ENCODE results near the gene IREB2. TPM values are rescaled to one million over a fixed set of nuclear protein-coding genes. Genes with fewer than 3 reads are reported as not detected.

The IREB2 gene
- total and polyA plus RNA-seq, 2 donors (not counting 1 experiment from before 2014, with no cell fraction given): 14.7 to 92.1 TPM

DNA sequence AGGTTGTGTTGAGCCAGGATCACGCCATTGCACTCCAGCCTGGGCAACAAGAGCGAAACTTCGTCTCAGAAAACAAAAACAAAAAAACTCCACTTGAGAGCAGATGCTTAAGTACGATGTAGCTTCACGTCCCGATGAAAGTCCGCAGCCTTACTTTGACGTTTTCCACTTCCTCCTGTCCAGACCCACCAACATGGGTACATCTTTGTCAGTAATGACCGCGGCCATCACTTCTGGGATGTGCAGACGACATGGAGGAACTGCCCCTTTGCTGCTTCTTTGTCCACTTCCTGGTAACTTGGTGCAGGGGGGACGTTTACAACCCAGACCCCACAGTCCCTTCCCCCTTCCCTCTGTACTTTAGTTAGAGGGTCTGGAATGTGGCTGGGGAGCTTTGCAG lies 49.2 kb upstream of the IREB2 start:
- H3K27me3 Mint-ChIP-seq: peaks cover 41% of the 10 kb centered on the region
- no peak for DNase-seq
- TF ChIP-seq EZH2 (IDR thresholded peaks at IDR 0.05; ENCODE audit: borderline replicate concordance, insufficient read depth, low read depth, low read length, poor library complexity, severe bottlenecking): no peak
- no peaks in the 10 kb centered on the region for H3K9me3 Mint-ChIP-seq (ENCODE audit: insufficient read depth)
- H3K4me2 ChIP-seq (replicated peaks; ENCODE audit: low read depth, low read length, poor library complexity, severe bottlenecking): no peak overlapping the region
- no peaks in the 10 kb centered on the region for H3K4me1 Mint-ChIP-seq
- no peaks in the 10 kb centered on the region for H3K79me2 ChIP-seq (ENCODE audit: control insufficient read depth, insufficient read depth, low read length)
- intact Hi-C loops (cut with micrococcal nuclease): no loop called here
- ATAC-seq (ENCODE audit: low read depth): no peak
- H3K4me1 ChIP-seq (ENCODE audit: control insufficient read depth in 2 of 2, insufficient read depth in 2 of 2, low read length in 2 of 2): no peaks in the 10 kb centered on the region
- H2AFZ ChIP-seq (ENCODE audit: insufficient read depth, low read depth, low read length, poor library complexity, severe bottlenecking): no peak overlapping the region
- no peak overlapping the region for H3K4me3 ChIP-seq (ENCODE audit: control extremely low read depth in 1 of 5, extremely low read depth in 1 of 5, insufficient read depth in 1 of 5, low read depth in 2 of 5, low read length in 4 of 5)
- H3K27ac Mint-ChIP-seq: no peak overlapping the region
- H4K20me1 ChIP-seq (ENCODE audit: control insufficient read depth, insufficient read depth, low read length, poor library complexity, severe bottlenecking): no peaks in the 10 kb centered on the region
- peaks cover 0 to 10% (median 3%) of the 10 kb centered on the region in 4 experiments for H3K27me3 ChIP-seq (replicated peaks in 1 of 4; ENCODE audit: control extremely low read depth in 1 of 4, control insufficient read depth in 3 of 4, insufficient read depth in 4 of 4, low read length in 3 of 4)
- WGBS (ENCODE audit: insufficient coverage): 99% methylated on average over 10 of the region's 12 CpGs
- H3K9me3 ChIP-seq (ENCODE audit: control extremely low read depth in 1 of 3, control insufficient read depth in 2 of 3, insufficient read depth in 1 of 3, low read length in 2 of 3): no peaks in the 10 kb centered on the region
- CTCF ChIA-PET: no interaction called here
- no peak overlapping the region for H3K27ac ChIP-seq (ENCODE audit: low read length in 2 of 2)
- POLR2A ChIA-PET: interaction anchor here (0.6 kb wide), 1 partner anchor 16 kb away, joined by 4 read pairs; no protein-coding TSS in a partner anchor
- no peaks in the 10 kb centered on the region for H3K36me3 ChIP-seq (replicated peaks in 1 of 2; ENCODE audit: control extremely low read depth in 1 of 2, control insufficient read depth in 1 of 2, extremely low read depth in 1 of 2, insufficient read depth in 2 of 2, low read length in 1 of 2)
- H3K9ac ChIP-seq (ENCODE audit: low read length): no peak overlapping the region
- H3K4me3 Mint-ChIP-seq: no peak overlapping the region

DNA sequence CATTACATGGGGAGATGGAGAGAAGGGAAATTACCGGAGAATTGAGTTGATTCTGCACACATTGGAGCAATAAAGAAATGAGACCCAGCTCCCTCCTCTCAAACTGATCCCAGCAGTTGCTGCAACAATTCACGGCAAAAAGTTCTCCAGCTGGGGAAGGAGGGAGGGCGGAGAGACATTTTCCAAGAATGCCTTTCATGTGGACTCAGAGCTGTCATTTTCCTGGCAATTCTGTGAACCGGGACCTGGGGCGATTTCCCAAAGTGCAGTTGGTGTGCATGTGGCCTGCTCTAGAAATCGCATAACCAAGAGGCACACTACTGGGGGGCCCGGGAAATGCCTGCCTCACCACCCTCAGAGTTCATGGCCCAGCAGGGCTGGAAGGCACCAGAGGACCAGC lies 48.7 kb upstream of the IREB2 start:
- Histone ChIP-seq H3K36me3 (replicated peaks in 1 of 2; ENCODE audit: control extremely low read depth in 1 of 2, control insufficient read depth in 1 of 2, extremely low read depth in 1 of 2, insufficient read depth in 2 of 2, low read length in 1 of 2) (no peaks in the 10 kb centered on the region), H3K9ac (ENCODE audit: low read length) (no peak overlapping the region), H4K20me1 (ENCODE audit: control insufficient read depth, insufficient read depth, low read length, poor library complexity, severe bottlenecking) (no peaks in the 10 kb centered on the region), H3K27me3 (replicated peaks in 1 of 4; ENCODE audit: control extremely low read depth in 1 of 4, control insufficient read depth in 3 of 4, insufficient read depth in 4 of 4, low read length in 3 of 4) (peaks cover 0 to 8% (median 2%) of the 10 kb centered on the region in 4 experiments), H3K27ac (ENCODE audit: low read length in 2 of 2) (no peak overlapping the region), H2AFZ (ENCODE audit: insufficient read depth, low read depth, low read length, poor library complexity, severe bottlenecking) (no peak overlapping the region), H3K9me3 (ENCODE audit: control extremely low read depth in 1 of 3, control insufficient read depth in 2 of 3, insufficient read depth in 1 of 3, low read length in 2 of 3) (no peaks in the 10 kb centered on the region), H3K4me3 (ENCODE audit: control extremely low read depth in 1 of 5, extremely low read depth in 1 of 5, insufficient read depth in 1 of 5, low read depth in 2 of 5, low read length in 4 of 5) (no peak overlapping the region), H3K4me2 (replicated peaks; ENCODE audit: low read depth, low read length, poor library complexity, severe bottlenecking) (no peak overlapping the region), H3K4me1 (ENCODE audit: control insufficient read depth in 2 of 2, insufficient read depth in 2 of 2, low read length in 2 of 2) (no peaks in the 10 kb centered on the region), H3K79me2 (ENCODE audit: control insufficient read depth, insufficient read depth, low read length) (no peaks in the 10 kb centered on the region)
- ChIA-PET CTCF (no interaction called here), POLR2A (interaction anchor here (0.6 kb wide), 1 partner anchor 15 kb away, joined by 4 read pairs; no protein-coding TSS in a partner anchor)
- Mint-ChIP-seq H3K27me3 (peaks cover 38% of the 10 kb centered on the region), H3K27ac (no peak overlapping the region), H3K4me1 (no peaks in the 10 kb centered on the region), H3K4me3 (no peak overlapping the region), H3K9me3 (ENCODE audit: insufficient read depth) (no peaks in the 10 kb centered on the region)
- ATAC-seq (ENCODE audit: low read depth) (no peak), DNase-seq (no peak)
- intact Hi-C loops (cut with micrococcal nuclease): no loop called here
- WGBS (ENCODE audit: insufficient coverage): 96% methylated on average over 7 of the region's 7 CpGs
- TF ChIP-seq, protein P1, sequence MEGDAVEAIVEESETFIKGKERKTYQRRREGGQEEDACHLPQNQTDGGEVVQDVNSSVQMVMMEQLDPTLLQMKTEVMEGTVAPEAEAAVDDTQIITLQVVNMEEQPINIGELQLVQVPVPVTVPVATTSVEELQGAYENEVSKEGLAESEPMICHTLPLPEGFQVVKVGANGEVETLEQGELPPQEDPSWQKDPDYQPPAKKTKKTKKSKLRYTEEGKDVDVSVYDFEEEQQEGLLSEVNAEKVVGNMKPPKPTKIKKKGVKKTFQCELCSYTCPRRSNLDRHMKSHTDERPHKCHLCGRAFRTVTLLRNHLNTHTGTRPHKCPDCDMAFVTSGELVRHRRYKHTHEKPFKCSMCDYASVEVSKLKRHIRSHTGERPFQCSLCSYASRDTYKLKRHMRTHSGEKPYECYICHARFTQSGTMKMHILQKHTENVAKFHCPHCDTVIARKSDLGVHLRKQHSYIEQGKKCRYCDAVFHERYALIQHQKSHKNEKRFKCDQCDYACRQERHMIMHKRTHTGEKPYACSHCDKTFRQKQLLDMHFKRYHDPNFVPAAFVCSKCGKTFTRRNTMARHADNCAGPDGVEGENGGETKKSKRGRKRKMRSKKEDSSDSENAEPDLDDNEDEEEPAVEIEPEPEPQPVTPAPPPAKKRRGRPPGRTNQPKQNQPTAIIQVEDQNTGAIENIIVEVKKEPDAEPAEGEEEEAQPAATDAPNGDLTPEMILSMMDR (IDR thresholded peaks at IDR 0.05): no peak
- TF ChIP-seq EZH2 (IDR thresholded peaks at IDR 0.05; ENCODE audit: borderline replicate concordance, insufficient read depth, low read depth, low read length, poor library complexity, severe bottlenecking): no peak
